Fibroblast of the aortic adventitia (primary cell): ENCODE data around the gene HOXD12. TPM values are rescaled to one million over a fixed set of nuclear protein-coding genes. Genes with fewer than 3 reads are reported as not detected.
A peak's percentile ranks its signal among the peaks of the same experiment; 100 is the strongest.

ENCODE experiments used
- DNase-seq: peaks from one replicate; pipeline ENCODE4 v3.0.0-alpha.2; 2010; ENCODE audit warnings: low read depth
- H3K4me3 ChIP-seq: 2 replicates; pipeline ENCODE4 v1.5.1; 2011; ENCODE audit warnings: low read depth, mild to moderate bottlenecking, control low read depth, low read length, moderate library complexity
- CTCF ChIP-seq: IDR thresholded peaks from 2 replicates; pipeline ENCODE4 v1.5.1; 2011; ENCODE audit warnings: mild to moderate bottlenecking, low read length, control low read depth, inconsistent platforms; ENCODE audit not compliant: insufficient read depth
- total RNA-seq: library from RNA; depleted of rRNA; stranded (reverse); fragments of >200 nt; gene quantifications from 2 replicates; pipeline ENCODE4 v1.2.3, GENCODE V29; 2012; ENCODE audit warnings: low replicate concordance

HOXD12 gene
- total RNA-seq, 1 donor: not detected

DNA sequence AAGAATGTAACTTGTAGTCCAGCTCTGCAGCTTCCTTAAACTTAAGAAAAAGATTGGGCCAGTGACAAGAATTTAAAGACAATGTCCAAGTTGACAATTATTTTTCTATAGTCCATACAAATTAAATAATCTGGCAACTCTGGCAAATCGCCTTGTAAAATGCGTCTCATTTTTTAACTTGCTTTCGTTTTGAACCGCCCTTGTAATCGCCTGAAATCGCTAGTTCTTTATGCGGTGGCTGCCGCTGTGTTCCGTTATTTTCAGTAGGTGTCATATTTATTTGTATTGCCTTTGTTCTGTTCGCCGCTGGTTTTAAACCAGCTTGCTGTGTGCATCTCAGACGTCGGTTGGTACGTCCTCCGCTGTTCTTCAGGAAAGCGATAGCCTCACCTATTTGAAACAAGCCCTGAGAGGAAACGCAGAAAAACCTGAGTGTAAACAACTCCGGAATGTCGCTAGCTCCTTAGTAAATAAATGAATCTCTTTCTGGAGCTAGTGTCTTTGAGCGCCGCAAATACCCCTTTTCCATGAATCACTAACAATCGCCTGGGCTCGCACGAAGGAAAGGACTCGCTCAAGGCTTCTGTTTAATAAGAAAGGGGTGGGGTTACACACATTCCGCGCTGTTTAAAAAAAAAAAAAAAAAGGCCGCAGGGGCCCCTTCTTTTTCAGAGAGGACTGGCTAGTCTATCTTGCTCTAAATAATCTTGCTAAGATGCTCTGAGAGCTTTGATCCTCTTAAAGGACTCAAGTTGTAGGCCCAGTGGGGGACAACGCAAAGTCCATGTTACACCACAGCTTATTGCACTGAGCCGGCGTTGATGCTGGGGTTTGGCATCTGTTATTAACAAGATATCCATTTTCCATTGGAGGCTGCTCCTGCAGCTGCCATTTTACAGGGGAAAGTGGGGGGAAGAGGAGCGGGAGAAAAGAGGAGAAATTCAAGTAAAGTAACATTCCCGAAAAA, 32.9 kb downstream of the HOXD12 start:
- H3K4me3 ChIP-seq: peak overlapping the region; percentile 28
- no peak for DNase-seq
- TF ChIP-seq CTCF: no peak

DNA sequence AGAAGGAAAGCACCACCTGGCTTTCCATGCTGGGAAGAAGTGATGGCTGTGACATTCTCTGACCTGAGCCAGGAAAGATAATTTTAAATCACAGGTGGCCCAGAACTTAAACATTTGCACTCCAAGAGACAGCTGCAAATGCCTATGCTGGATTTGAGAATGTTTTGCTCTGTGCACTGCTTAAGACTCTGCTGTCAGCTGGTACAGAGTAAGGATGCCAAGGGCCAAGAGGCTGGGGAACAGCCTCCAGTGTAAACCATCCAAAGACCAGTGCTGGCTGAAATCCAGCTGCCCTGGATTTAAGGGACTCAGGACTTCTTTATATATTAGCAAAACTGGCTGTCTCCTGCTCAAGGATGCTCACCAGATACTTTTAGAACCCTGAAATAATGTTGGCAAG, 33.8 kb downstream of the HOXD12 start:
- no peak overlapping the region for H3K4me3 ChIP-seq
- no peak for DNase-seq
- no peak for TF ChIP-seq CTCF

GRCh38 chr2:176134035-176134434, 34.4 kb downstream of the HOXD12 start:
- H3K4me3 ChIP-seq: no peak overlapping the region
- TF ChIP-seq CTCF: no peak
- no peak for DNase-seq

DNA sequence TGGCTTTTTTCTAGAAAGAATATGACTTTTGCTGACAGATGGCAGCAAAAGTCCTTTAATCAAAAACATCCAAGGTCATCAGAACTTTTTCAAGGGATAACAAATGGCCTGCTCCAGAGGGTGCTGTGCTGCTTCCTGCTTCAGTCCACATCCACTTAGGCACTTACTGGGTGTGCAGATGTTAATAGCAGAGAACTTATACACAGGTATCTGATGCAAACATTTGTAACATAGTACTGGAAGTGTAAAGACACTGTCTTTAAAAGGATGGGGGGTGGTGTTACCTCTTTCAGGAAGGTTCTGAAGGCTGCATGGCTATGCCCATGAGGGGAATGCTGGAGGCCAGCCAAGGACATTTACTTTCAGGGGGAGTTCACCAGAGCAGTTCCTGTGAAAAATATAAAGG, 35.4 kb downstream of the HOXD12 start:
- no peak overlapping the region for H3K4me3 ChIP-seq
- DNase-seq: no peak
- TF ChIP-seq CTCF: no peak

- TF ChIP-seq CTCF: no peak
- H3K4me3 ChIP-seq: peak overlapping the region; percentile 17
- DNase-seq: no peak
Observed at GRCh38 chr2:176136374-176137251, 37.0 kb downstream of the HOXD12 start.

GRCh38 chr2:176137252-176137580, 37.6 kb downstream of the HOXD12 start:
- H3K4me3 ChIP-seq: no peak overlapping the region
- no peak for DNase-seq
- no peak for TF ChIP-seq CTCF
